Keratinocyte (primary cell): ENCODE results near the gene ST8SIA2. TPM values are rescaled to one million over a fixed set of nuclear protein-coding genes. Genes with fewer than 3 reads are reported as not detected.

ENCODE experiments used
- DNase-seq: peaks from one replicate; pipeline ENCODE4 v3.0.0-alpha.2; 2011; ENCODE audit warnings: low read depth, missing footprints, low spot score
- FAIRE-seq: peaks from 2 replicates; lab custom pipeline; 2011; peaks lifted over from hg19 to GRCh38; lab: Jason Lieb, UNC
- H2AFZ ChIP-seq: 2 replicates; pipeline ENCODE4 v1.6.0; 2012; ENCODE audit warnings: low read length, control low read depth, inconsistent platforms; ENCODE audit not compliant: control insufficient read depth
- H3K27ac ChIP-seq: 2 replicates; pipeline ENCODE4 v1.5.1; 2011; ENCODE audit warnings: low read length; ENCODE audit not compliant: control insufficient read depth, insufficient read depth
- H3K27me3 ChIP-seq: 3 replicates; pipeline ENCODE4 v1.6.0; 2011; ENCODE audit warnings: low read length; ENCODE audit not compliant: control insufficient read depth, insufficient read depth; ENCODE audit errors: extremely low read depth
- H3K36me3 ChIP-seq, 2 experiments: 2 replicates in 1 of 2; 3 replicates in 1 of 2; pipeline ENCODE4 v1.5.1; 2011; ENCODE audit warnings: low read length in 2 of 2, mild to moderate bottlenecking in 1 of 2; ENCODE audit not compliant: control insufficient read depth in 2 of 2, insufficient read depth in 2 of 2; ENCODE audit errors: extremely low read depth in 1 of 2
- H3K4me1 ChIP-seq: 3 replicates; pipeline ENCODE4 v1.5.1; 2011; ENCODE audit warnings: low read length; ENCODE audit not compliant: control insufficient read depth, insufficient read depth; ENCODE audit errors: extremely low read depth
- H3K4me2 ChIP-seq: 3 replicates; pipeline ENCODE4 v1.6.0; 2011; ENCODE audit warnings: low read depth, low read length; ENCODE audit not compliant: control insufficient read depth, insufficient read depth; ENCODE audit errors: extremely low read depth
- H3K4me3 ChIP-seq, 3 experiments: fragments of 200-600 bp in 1 of 3; sonication (generic) in 1 of 3; 2 replicates in 2 of 3; 3 replicates in 1 of 3; pipeline ENCODE4 v1.5.1; 2011 to 2016; ENCODE audit warnings: low read length in 3 of 3, mild to moderate bottlenecking in 3 of 3, control low read depth in 2 of 3, inconsistent platforms in 1 of 3, low read depth in 1 of 3, mixed read lengths in 1 of 3, mixed run types in 1 of 3, moderate library complexity in 1 of 3; ENCODE audit not compliant: control insufficient read depth in 2 of 3, insufficient read depth in 2 of 3; ENCODE audit errors: extremely low read depth in 1 of 3
- H3K79me2 ChIP-seq: 2 replicates; pipeline ENCODE4 v1.6.0; 2012; ENCODE audit warnings: low read length; ENCODE audit not compliant: control insufficient read depth, insufficient read depth
- H3K9ac ChIP-seq: 3 replicates; pipeline ENCODE4 v1.6.0; 2011; ENCODE audit warnings: low read length; ENCODE audit not compliant: control insufficient read depth, insufficient read depth; ENCODE audit errors: extremely low read depth
- H3K9me1 ChIP-seq: 3 replicates; pipeline ENCODE4 v1.6.0; 2011; ENCODE audit warnings: low read length; ENCODE audit not compliant: control insufficient read depth, insufficient read depth; ENCODE audit errors: extremely low read depth
- H3K9me3 ChIP-seq: 2 replicates; pipeline ENCODE4 v1.5.1; 2012; ENCODE audit warnings: low read depth, low read length; ENCODE audit not compliant: control insufficient read depth
- H4K20me1 ChIP-seq: 3 replicates; pipeline ENCODE4 v1.6.0; 2011; ENCODE audit warnings: low read length; ENCODE audit not compliant: control insufficient read depth, insufficient read depth; ENCODE audit errors: extremely low read depth
- CTCF ChIP-seq, 3 experiments: IDR thresholded peaks in 1 of 3; conservative IDR thresholded peaks in 1 of 3; optimal IDR thresholded peaks in 1 of 3; 2 replicates in 2 of 3; 3 replicates in 1 of 3; pipeline versions ENCODE3 to v1.5.1; 2011; ENCODE audit warnings: low read length in 3 of 3, mild to moderate bottlenecking in 3 of 3, moderate library complexity in 2 of 3, control low read depth in 1 of 3, inconsistent platforms in 1 of 3; ENCODE audit not compliant: insufficient read depth in 2 of 3; ENCODE audit errors: extremely low read depth in 1 of 3
- EZH2 ChIP-seq: IDR thresholded peaks from one replicate; pipeline ENCODE4 v1.6.1; 2012; ENCODE audit warnings: inconsistent platforms, mild to moderate bottlenecking, low read length, moderate library complexity
- dilution Hi-C: fragments of 300-500 bp; cut with MboI; formaldehyde crosslinking; loops from one replicate; pipeline ENCODE4 v1.7.0; 2020; ENCODE audit warnings: low sequenced_read_pairs; ENCODE audit not compliant: extremely low pct_ligation_motif_present
- polyA plus RNA-seq, 5 experiments: library from polyadenylated mRNA; depleted of rRNA in 3 of 5; stranded (reverse) in 3 of 5; stranded (forward) in 1 of 5; unstranded in 1 of 5; fragments of >200 nt; gene quantifications; 1 replicate in 1 of 5; 2 replicates in 3 of 5; 3 replicates in 1 of 5; pipeline versions ENCODE4 v1.2.1 to v1.2.3, GENCODE V29; 2011 to 2012; ENCODE audit warnings: missing spikeins in 2 of 5, low read depth in 1 of 5, low replicate concordance in 1 of 5

Gene ST8SIA2
- polyA plus RNA-seq, 1 donor (not counting 4 experiments of a cell fraction or from before 2014, with no cell fraction given) = 0.22 TPM

DNA sequence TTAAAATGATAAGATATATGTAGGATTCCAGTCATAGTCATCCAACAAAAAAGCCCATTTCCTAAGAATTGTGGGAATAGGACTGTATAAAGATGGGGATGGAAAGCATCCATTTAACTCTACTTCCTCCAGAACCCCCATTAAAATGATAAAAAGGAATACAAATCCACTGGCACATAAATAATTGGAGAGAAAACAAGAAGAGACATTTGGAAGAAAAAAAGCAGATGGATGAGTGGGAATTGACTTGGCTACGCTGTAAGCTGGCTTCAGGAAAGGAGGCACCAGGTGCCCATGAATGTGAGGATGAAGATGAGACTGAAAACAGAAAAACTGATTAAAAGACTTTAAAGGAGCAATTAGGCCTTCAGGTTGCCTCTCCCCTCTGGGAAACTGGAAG lies 91.8 kb downstream of the ST8SIA2 start:
- no peak for TF ChIP-seq CTCF (optimal IDR thresholded peaks at IDR 0.05 in 1 of 3, IDR thresholded peaks at IDR 0.05 in 1 of 3, conservative IDR thresholded peaks at IDR 0.05 in 1 of 3; ENCODE audit: extremely low read depth in 1 of 3, insufficient read depth in 2 of 3, low read length in 3 of 3)
- TF ChIP-seq EZH2 = no peak
- no peak overlapping the region for H2AFZ ChIP-seq
- H3K79me2 ChIP-seq = no peaks in the 10 kb centered on the region
- H4K20me1 ChIP-seq = no peaks in the 10 kb centered on the region
- no peaks in the 10 kb centered on the region for H3K27me3 ChIP-seq
- no peaks in the 10 kb centered on the region for H3K9me3 ChIP-seq
- H3K4me1 ChIP-seq = no peaks in the 10 kb centered on the region
- no peak overlapping the region for H3K27ac ChIP-seq
- H3K36me3 ChIP-seq = no peaks in the 10 kb centered on the region
- DNase-seq = no peak
- H3K9ac ChIP-seq = no peak overlapping the region
- dilution Hi-C loops = no loop called here
- no peak overlapping the region for H3K4me3 ChIP-seq
- FAIRE-seq = no peak
- no peak overlapping the region for H3K4me2 ChIP-seq
- H3K9me1 ChIP-seq = no peaks in the 10 kb centered on the region

DNA sequence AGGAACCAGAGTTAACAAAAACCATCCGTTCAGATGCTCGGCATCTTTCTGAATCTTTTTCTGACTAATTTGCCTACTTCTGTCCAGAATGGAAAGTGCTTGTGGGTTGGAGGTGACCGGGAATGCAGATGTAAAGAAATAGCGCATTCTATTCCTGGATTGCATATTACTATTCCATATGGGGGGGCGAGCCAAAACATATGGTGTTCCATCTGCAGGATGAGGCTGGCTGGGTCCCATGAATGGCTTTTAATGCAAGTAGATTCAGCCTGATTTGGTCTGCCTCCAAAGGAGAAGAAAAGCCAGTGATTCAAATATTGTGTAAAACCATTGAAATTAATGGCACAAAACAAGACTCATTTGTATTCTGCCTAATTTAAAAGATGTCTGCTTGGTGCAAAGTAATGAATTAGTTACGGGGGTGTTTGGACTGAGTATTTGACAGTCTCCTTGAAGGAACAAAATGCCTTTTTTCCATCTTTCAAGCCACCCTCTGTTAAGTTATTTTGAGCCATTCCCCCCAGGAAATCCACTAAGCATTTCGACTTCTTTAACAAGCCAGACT lies 99.0 kb downstream of the ST8SIA2 start:
- no peak overlapping the region for H3K9ac ChIP-seq
- no peak for FAIRE-seq

More for the DNA sequence above, 99.0 kb downstream of the ST8SIA2 start:
- DNase-seq = no peak
- no peaks in the 10 kb centered on the region for H3K27me3 ChIP-seq
- no peak overlapping the region for H3K27ac ChIP-seq
- H3K9me1 ChIP-seq = no peaks in the 10 kb centered on the region
- no peaks in the 10 kb centered on the region for H4K20me1 ChIP-seq
- no peak overlapping the region for H2AFZ ChIP-seq
- H3K4me1 ChIP-seq = no peaks in the 10 kb centered on the region
- no peaks in the 10 kb centered on the region for H3K9me3 ChIP-seq
- H3K4me3 ChIP-seq = no peak overlapping the region
- dilution Hi-C loops = no loop called here
- no peak overlapping the region for H3K4me2 ChIP-seq
- no peaks in the 10 kb centered on the region for H3K36me3 ChIP-seq
- no peaks in the 10 kb centered on the region for H3K79me2 ChIP-seq
- no peak for TF ChIP-seq EZH2
- no peak for TF ChIP-seq CTCF (optimal IDR thresholded peaks at IDR 0.05 in 1 of 3, IDR thresholded peaks at IDR 0.05 in 1 of 3, conservative IDR thresholded peaks at IDR 0.05 in 1 of 3; ENCODE audit: extremely low read depth in 1 of 3, insufficient read depth in 2 of 3, low read length in 3 of 3)
